K562 (cell line): ENCODE results near the gene IL1RL2.

Experiments
- CHD4 ChIP-seq: fragments of 200-600 bp; sonication (generic); IDR thresholded peaks from 3 replicates; pipeline ENCODE4 v1.6.1; 2012; ENCODE audit warnings: low read depth, mild to moderate bottlenecking, mixed read lengths, low read length, inconsistent platforms; ENCODE audit not compliant: insufficient read depth, insufficient replicate concordance, poor library complexity, severe bottlenecking
- JUND ChIP-seq, 2 experiments: IDR thresholded peaks; 2 replicates in 1 of 2; 3 replicates in 1 of 2; pipeline ENCODE4 v1.6.1; 2011; ENCODE audit warnings: borderline replicate concordance in 2 of 2, low read depth in 2 of 2, low read length in 2 of 2, improper control_type of control experiment in 1 of 2, missing biosample characterization in 1 of 2, missing genetic modification characterization in 1 of 2, missing genetic modification reagents in 1 of 2
- LEF1 ChIP-seq: fragments of 450-650 bp; IDR thresholded peaks from 2 replicates; pipeline ENCODE4 v1.6.1; 2016; ENCODE audit warnings: mild to moderate bottlenecking
- POLR2A ChIP-seq: fragments of 450-650 bp; conservative IDR thresholded peaks from 2 replicates; pipeline ENCODE4 v1.6.1; 2016
- TAF1 ChIP-seq: IDR thresholded peaks from 2 replicates; pipeline ENCODE4 v1.6.1; 2011; ENCODE audit warnings: mild to moderate bottlenecking, low read length, moderate library complexity; ENCODE audit not compliant: insufficient read depth, control insufficient read depth, severe bottlenecking; ENCODE audit errors: extremely low read depth
- ZFP36 ChIP-seq: fragments of 150-350 bp; IDR thresholded peaks from 2 replicates; pipeline ENCODE4 v1.6.1; 2018; ENCODE audit warnings: low read length, low read depth; ENCODE audit not compliant: partially characterized antibody
- TF ChIP-seq, protein P1 (sequence below): fragments of 450-650 bp; IDR thresholded peaks from 2 replicates; pipeline ENCODE4 v1.6.1; 2018; ENCODE audit not compliant: partially characterized antibody

DNA sequence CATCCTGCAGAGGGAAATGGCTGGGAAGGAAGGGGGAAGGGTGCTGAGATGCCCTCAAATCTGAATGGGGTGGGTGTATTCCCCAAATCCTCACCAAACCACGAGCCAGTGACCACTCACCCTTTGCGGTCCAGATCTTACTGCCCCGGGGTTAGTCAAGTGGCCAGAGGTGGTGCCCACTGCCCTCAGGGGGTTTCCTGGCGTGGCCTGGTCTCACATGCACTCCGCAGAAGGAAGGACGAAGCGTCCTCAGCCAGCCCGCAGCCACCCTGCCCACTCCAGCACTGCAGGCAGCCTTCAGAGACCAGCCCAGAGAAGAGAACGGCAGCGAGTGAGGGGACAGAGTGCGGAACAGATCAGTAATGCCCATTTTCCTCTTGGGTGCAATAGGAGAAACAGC, 50.4 kb downstream of the IL1RL2 start:
- TF ChIP-seq, protein P1, sequence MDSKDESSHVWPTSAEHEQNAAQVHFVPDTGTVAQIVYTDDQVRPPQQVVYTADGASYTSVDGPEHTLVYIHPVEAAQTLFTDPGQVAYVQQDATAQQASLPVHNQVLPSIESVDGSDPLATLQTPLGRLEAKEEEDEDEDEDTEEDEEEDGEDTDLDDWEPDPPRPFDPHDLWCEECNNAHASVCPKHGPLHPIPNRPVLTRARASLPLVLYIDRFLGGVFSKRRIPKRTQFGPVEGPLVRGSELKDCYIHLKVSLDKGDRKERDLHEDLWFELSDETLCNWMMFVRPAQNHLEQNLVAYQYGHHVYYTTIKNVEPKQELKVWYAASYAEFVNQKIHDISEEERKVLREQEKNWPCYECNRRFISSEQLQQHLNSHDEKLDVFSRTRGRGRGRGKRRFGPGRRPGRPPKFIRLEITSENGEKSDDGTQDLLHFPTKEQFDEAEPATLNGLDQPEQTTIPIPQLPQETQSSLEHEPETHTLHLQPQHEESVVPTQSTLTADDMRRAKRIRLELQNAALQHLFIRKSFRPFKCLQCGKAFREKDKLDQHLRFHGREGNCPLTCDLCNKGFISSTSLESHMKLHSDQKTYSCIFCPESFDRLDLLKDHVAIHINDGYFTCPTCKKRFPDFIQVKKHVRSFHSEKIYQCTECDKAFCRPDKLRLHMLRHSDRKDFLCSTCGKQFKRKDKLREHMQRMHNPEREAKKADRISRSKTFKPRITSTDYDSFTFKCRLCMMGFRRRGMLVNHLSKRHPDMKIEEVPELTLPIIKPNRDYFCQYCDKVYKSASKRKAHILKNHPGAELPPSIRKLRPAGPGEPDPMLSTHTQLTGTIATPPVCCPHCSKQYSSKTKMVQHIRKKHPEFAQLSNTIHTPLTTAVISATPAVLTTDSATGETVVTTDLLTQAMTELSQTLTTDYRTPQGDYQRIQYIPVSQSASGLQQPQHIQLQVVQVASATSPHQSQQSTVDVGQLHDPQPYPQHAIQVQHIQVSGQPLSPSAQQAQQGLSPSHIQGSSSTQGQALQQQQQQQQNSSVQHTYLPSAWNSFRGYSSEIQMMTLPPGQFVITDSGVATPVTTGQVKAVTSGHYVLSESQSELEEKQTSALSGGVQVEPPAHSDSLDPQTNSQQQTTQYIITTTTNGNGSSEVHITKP, result no peak
- TF ChIP-seq JUND (IDR thresholded peaks at IDR 0.05; ENCODE audit: borderline replicate concordance, low read depth, low read length) (no peak), JUND (tag; IDR thresholded peaks at IDR 0.05; ENCODE audit: borderline replicate concordance, low read depth, low read length) (no peak), POLR2A (no peak), CHD4 (no peak), ZFP36 (no peak), TAF1 (no peak), LEF1 (no peak)
